Activated T-helper 9 cell treated with anti-CD3 and anti-CD28 coated beads, Interleukin-2, amount 50 U/mL, for 16 hours (primary cell): ENCODE measurements around the gene CALML3.

Experiments
- DNase-seq: peaks from one replicate; pipeline ENCODE4 v3.0.0-alpha.2; 2020; ENCODE audit warnings: low read depth

The CALML3 gene

GRCh38 chr10:5540080-5540479 is 15.3 kb downstream of the CALML3 start:
- DNase-seq, result no peak

- DNase-seq, result no peak
Observed at GRCh38 chr10:5540891-5541290, 16.1 kb downstream of the CALML3 start.

GRCh38 chr10:5542100-5542499 is 17.3 kb downstream of the CALML3 start:
- DNase-seq, result no peak

GRCh38 chr10:5543623-5544022 is 18.9 kb downstream of the CALML3 start:
- no peak for DNase-seq

GRCh38 chr10:5544216-5544805 is 19.6 kb downstream of the CALML3 start:
- DNase-seq, result no peak

GRCh38 chr10:5545011-5545410 is 20.2 kb downstream of the CALML3 start:
- no peak for DNase-seq

- no peak for DNase-seq
Observed at GRCh38 chr10:5545426-5545777, 20.6 kb downstream of the CALML3 start.

- no peak for DNase-seq
Observed at GRCh38 chr10:5545778-5546710, 21.3 kb downstream of the CALML3 start.

GRCh38 chr10:5546891-5547680 is 22.3 kb downstream of the CALML3 start:
- DNase-seq, result no peak

GRCh38 chr10:5547681-5547930 is 22.8 kb downstream of the CALML3 start:
- DNase-seq, result no peak

GRCh38 chr10:5547931-5548660 is 23.3 kb downstream of the CALML3 start:
- no peak for DNase-seq

- no peak for DNase-seq
Observed at GRCh38 chr10:5549462-5550249, 24.9 kb downstream of the CALML3 start.

GRCh38 chr10:5550250-5550545 is 25.4 kb downstream of the CALML3 start:
- DNase-seq, result no peak

GRCh38 chr10:5550621-5551530 is 26.1 kb downstream of the CALML3 start:
- no peak for DNase-seq

GRCh38 chr10:5551531-5552375 is 27.0 kb downstream of the CALML3 start:
- peak; percentile 21 for DNase-seq

GRCh38 chr10:5552376-5553321 is 27.9 kb downstream of the CALML3 start:
- DNase-seq, result no peak

- DNase-seq, result no peak
Observed at GRCh38 chr10:5553400-5554170, 28.8 kb downstream of the CALML3 start.

- no peak for DNase-seq
Observed at GRCh38 chr10:5555021-5555510, 30.3 kb downstream of the CALML3 start.
